Caco-2 (cell line): ENCODE results near the gene GAS2L1. TPM values are rescaled to one million over a fixed set of nuclear protein-coding genes. Genes with fewer than 3 reads are reported as not detected.
A peak's percentile ranks its signal among the peaks of the same experiment; 100 is the strongest.

Source experiments
- BruUV-seq: library from RNA; stranded (reverse); fragments of 400-500 nt; replicated peaks from 2 replicates; lab custom pipeline; 2021; lab: Mats Ljungman, UMichigan
- CTCF ChIA-PET: fragments of 300-600 bp; sonication (Branson Sonifier 250); formaldehyde crosslinking; loops from one replicate; lab custom pipeline; 2022; ENCODE audit warnings: antibody characterized with exemption; lab: Charles Lee
- POLR2A ChIA-PET: fragments of 300-600 bp; sonication (Branson Sonifier 250); formaldehyde crosslinking; loops from one replicate; lab custom pipeline; 2022; ENCODE audit warnings: antibody characterized with exemption; lab: Charles Lee
- DNase-seq, 2 experiments: peaks; one replicate each; pipeline versions ENCODE4 v3.0.0 to v3.0.0-alpha.2; 2020 to 2022
- H3K27me3 ChIP-seq: replicated peaks from 2 replicates; pipeline ENCODE4 v1.6.0; 2011; ENCODE audit warnings: low read length; ENCODE audit not compliant: control insufficient read depth, insufficient read depth
- H3K36me3 ChIP-seq: 2 replicates; pipeline ENCODE4 v1.5.1; 2011; ENCODE audit warnings: low read length; ENCODE audit not compliant: control insufficient read depth, insufficient read depth
- H3K4me1 ChIP-seq: fragments of 250-450 bp; sonication (Bioruptor Pico); 2 replicates; pipeline ENCODE4 v1.5.1; 2020; ENCODE audit warnings: mild to moderate bottlenecking
- H3K4me3 ChIP-seq: 2 replicates; pipeline ENCODE4 v1.5.1; 2011; ENCODE audit warnings: low read depth, mild to moderate bottlenecking, control low read depth, low read length
- H3K9me3 ChIP-seq: fragments of 250-450 bp; sonication (Bioruptor Pico); 2 replicates; pipeline ENCODE4 v1.5.1; 2020; ENCODE audit warnings: mild to moderate bottlenecking, moderate library complexity
- H3K27ac Mint-ChIP-seq: one replicate; pipeline ENCODE4 v1.8.0; 2022; ENCODE audit warnings: mixed read lengths; ENCODE audit not compliant: unreplicated experiment
- H3K27me3 Mint-ChIP-seq: one replicate; pipeline ENCODE4 v1.8.0; 2022; ENCODE audit warnings: mixed read lengths; ENCODE audit not compliant: insufficient read depth, unreplicated experiment
- H3K36me3 Mint-ChIP-seq: one replicate; pipeline ENCODE4 v1.8.0; 2022; ENCODE audit warnings: mild to moderate bottlenecking, mixed read lengths; ENCODE audit not compliant: insufficient read depth, unreplicated experiment
- H3K4me1 Mint-ChIP-seq: one replicate; pipeline ENCODE4 v1.8.0; 2022; ENCODE audit warnings: low read depth, mixed read lengths; ENCODE audit not compliant: unreplicated experiment
- H3K4me3 Mint-ChIP-seq: one replicate; pipeline ENCODE4 v1.8.0; 2022; ENCODE audit warnings: mild to moderate bottlenecking, moderate library complexity, mixed read lengths; ENCODE audit not compliant: unreplicated experiment
- H3K9me3 Mint-ChIP-seq: one replicate; pipeline ENCODE4 v1.8.0; 2022; ENCODE audit warnings: mixed read lengths; ENCODE audit not compliant: unreplicated experiment
- CTCF ChIP-seq, 2 experiments: fragments of 200-600 bp in 1 of 2; IDR thresholded peaks; 1 replicate in 1 of 2; 2 replicates in 1 of 2; pipeline versions ENCODE4 v1.5.1 to v1.8.0; 2011 to 2022; ENCODE audit warnings: antibody characterized with exemption in 1 of 2, control low read depth in 1 of 2, inconsistent platforms in 1 of 2, low read depth in 1 of 2, low read length in 1 of 2, mild to moderate bottlenecking in 1 of 2, moderate library complexity in 1 of 2; ENCODE audit not compliant: insufficient read depth in 1 of 2, severe bottlenecking in 1 of 2, unreplicated experiment in 1 of 2
- intact Hi-C: fragments of 100-400 bp; cut with micrococcal nuclease; formaldehyde crosslinking; loops from one replicate; pipeline ENCODE4 v1.10.0; 2022; ENCODE audit not compliant: unreplicated experiment
- total RNA-seq: library from RNA; stranded (reverse); gene quantifications from 2 replicates; pipeline ENCODE4 v1.2.3, GENCODE V29; 2022

The GAS2L1 gene
- total RNA-seq, 1 experiment from 2014 or later = 20.4 TPM

GRCh38 chr22:29341849-29342127 is 35.3 kb downstream of the GAS2L1 start:
- Histone ChIP-seq H3K9me3 (no peaks in the 10 kb centered on the region), H3K27me3 (no peaks in the 10 kb centered on the region), H3K4me1 (peaks cover 6% of the 10 kb centered on the region; the same call in 1 of the 2 replicates), H3K4me3 (no peak overlapping the region), H3K36me3 (peaks cover 1% of the 10 kb centered on the region; the same call in 1 of the 2 replicates)
- peaks cover 70% of the 10 kb centered on the region for H3K36me3 Mint-ChIP-seq
- no peak for DNase-seq
- ChIA-PET POLR2A (no interaction called here), CTCF (interaction anchor here (0.9 to 1.1 kb wide), 2 partner anchors 8 to 35 kb away, joined by 3 read pairs; partner anchors contain the start of gene GAS2L1)
- peaks cover 8% of the 10 kb centered on the region for H3K4me1 Mint-ChIP-seq
- peak overlapping the region; percentile 54 for H3K27ac Mint-ChIP-seq
- no peak overlapping the region for H3K4me3 Mint-ChIP-seq
- no peaks in the 10 kb centered on the region for H3K27me3 Mint-ChIP-seq
- intact Hi-C loops = no loop called here
- no TSS peak for BruUV-seq
- no peaks in the 10 kb centered on the region for H3K9me3 Mint-ChIP-seq
- TF ChIP-seq CTCF (IDR thresholded peaks at IDR 0.05; ENCODE audit: insufficient read depth in 1 of 2, low read depth in 1 of 2, low read length in 1 of 2, severe bottlenecking in 1 of 2, unreplicated experiment in 1 of 2) = no peak

- peak overlapping the region; percentile 54 for H3K27ac Mint-ChIP-seq
- Histone ChIP-seq H3K4me3 (no peak overlapping the region), H3K9me3 (no peaks in the 10 kb centered on the region), H3K36me3 (peaks cover 1% of the 10 kb centered on the region; the same call in 1 of the 2 replicates), H3K27me3 (no peaks in the 10 kb centered on the region), H3K4me1 (peaks cover 6% of the 10 kb centered on the region; the same call in 1 of the 2 replicates)
- intact Hi-C loops = no loop called here
- peaks cover 69% of the 10 kb centered on the region for H3K36me3 Mint-ChIP-seq
- H3K9me3 Mint-ChIP-seq = no peaks in the 10 kb centered on the region
- ChIA-PET POLR2A (no interaction called here), CTCF (interaction anchor here (0.9 to 1.1 kb wide), 2 partner anchors 8 to 36 kb away, joined by 3 read pairs; partner anchors contain the start of gene GAS2L1)
- no peak overlapping the region for H3K4me3 Mint-ChIP-seq
- H3K27me3 Mint-ChIP-seq = no peaks in the 10 kb centered on the region
- H3K4me1 Mint-ChIP-seq = peaks cover 8% of the 10 kb centered on the region
- no peak for TF ChIP-seq CTCF (IDR thresholded peaks at IDR 0.05; ENCODE audit: insufficient read depth in 1 of 2, low read depth in 1 of 2, low read length in 1 of 2, severe bottlenecking in 1 of 2, unreplicated experiment in 1 of 2)
- BruUV-seq = no TSS peak
- DNase-seq = no peak
Measured at GRCh38 chr22:29342177-29342576, 35.7 kb downstream of the GAS2L1 start.

- Histone ChIP-seq H3K4me1 (peaks cover 6% of the 10 kb centered on the region; the same call in 1 of the 2 replicates), H3K4me3 (no peak overlapping the region), H3K27me3 (no peaks in the 10 kb centered on the region), H3K36me3 (peaks cover 1% of the 10 kb centered on the region; the same call in 1 of the 2 replicates), H3K9me3 (no peaks in the 10 kb centered on the region)
- no peaks in the 10 kb centered on the region for H3K9me3 Mint-ChIP-seq
- peak overlapping the region; percentile 54 for H3K27ac Mint-ChIP-seq
- TF ChIP-seq CTCF (IDR thresholded peaks at IDR 0.05; ENCODE audit: insufficient read depth in 1 of 2, low read depth in 1 of 2, low read length in 1 of 2, severe bottlenecking in 1 of 2, unreplicated experiment in 1 of 2) = no peak
- H3K36me3 Mint-ChIP-seq = peaks cover 63% of the 10 kb centered on the region
- intact Hi-C loops = no loop called here
- H3K4me1 Mint-ChIP-seq = peaks cover 8% of the 10 kb centered on the region
- no peak for DNase-seq
- no peaks in the 10 kb centered on the region for H3K27me3 Mint-ChIP-seq
- no peak overlapping the region for H3K4me3 Mint-ChIP-seq
- BruUV-seq = no TSS peak
- ChIA-PET CTCF (interaction anchor here (0.9 to 1.1 kb wide), 2 partner anchors 9 to 36 kb away, joined by 3 read pairs; partner anchors contain the start of gene GAS2L1), POLR2A (no interaction called here)
Measured at GRCh38 chr22:29342577-29343312, 36.3 kb downstream of the GAS2L1 start.
